ENCODE data around the gene CD200R1L.
"Not testable (repeated sequence)": the region's sequence is repeated elsewhere in the genome, so short reads cannot be mapped to it uniquely, and the experiment has no call there.

Gene CD200R1L

DNA sequence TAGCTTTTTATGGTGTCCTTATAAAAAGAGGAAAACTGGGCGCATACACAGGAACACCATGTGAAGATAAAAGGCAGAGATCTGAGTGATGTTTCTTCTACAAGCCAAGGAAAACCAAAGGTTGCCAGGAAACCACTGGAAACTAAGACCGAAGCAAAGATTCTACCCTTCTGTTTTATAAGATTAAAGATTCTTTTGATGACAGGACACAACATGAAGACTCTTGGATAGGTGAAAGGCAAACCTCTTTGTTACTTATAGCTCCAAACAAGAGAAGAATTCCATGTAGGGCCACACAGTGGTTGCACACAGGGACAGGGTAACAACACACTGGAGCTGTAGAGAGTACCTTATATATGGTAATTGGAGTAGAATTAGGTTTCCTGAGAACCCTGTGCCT, at the start of gene CD200R1L:
Gene CD200R1L (minus strand): TSS at position 101 of the 400 bp plus-strand sequence. CDS start 17,497 bp downstream, outside the sequence.
- DNase-seq (ENCODE audit: low read depth in 1 of 2, low spot score in 1 of 2): no peak

DNA sequence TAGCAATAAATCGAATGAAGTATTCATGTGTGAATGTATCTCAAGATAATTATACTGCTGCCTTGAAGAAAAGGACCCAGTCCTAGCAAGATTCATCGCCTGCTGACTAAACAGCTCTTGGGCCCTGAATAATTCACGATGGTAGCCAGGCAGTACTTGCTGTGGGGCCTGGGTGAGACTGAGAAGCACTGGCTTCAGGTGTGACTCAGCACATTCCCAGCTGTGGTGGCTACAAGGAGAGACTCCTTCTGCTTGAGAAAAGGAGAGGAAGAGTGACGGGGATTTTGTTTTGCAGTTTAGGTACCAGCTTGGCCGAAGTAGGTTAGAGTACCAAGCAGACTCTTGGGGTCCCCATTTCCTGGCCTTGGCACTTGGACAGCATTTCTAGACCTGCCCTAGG, 47.6 kb upstream of the CD200R1L start:
- DNase-seq (ENCODE audit: low read depth in 1 of 2, low spot score in 1 of 2): no peak

DNA sequence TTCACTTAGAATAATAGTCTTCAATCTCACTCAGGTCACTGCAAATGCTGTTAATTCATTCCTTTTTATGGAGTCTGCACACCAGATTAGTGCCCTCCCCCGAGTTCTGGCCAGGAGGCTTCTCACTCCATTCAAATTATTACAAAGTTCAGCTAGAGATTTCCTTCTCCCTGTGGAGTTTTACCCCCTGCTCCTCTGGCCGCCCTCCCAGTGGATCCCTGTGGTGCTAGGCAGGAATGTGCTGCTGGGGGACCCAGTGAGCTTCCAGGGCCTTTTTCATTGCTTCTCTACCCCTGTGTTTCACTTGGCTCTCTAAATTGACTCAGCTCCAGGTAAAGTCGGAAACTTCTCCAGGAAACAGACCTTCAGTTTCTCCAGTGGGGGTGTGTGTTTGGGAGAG, 42.7 kb upstream of the CD200R1L start:
- DNase-seq (ENCODE audit: low read depth in 1 of 2, low spot score in 1 of 2): no peak

DNA sequence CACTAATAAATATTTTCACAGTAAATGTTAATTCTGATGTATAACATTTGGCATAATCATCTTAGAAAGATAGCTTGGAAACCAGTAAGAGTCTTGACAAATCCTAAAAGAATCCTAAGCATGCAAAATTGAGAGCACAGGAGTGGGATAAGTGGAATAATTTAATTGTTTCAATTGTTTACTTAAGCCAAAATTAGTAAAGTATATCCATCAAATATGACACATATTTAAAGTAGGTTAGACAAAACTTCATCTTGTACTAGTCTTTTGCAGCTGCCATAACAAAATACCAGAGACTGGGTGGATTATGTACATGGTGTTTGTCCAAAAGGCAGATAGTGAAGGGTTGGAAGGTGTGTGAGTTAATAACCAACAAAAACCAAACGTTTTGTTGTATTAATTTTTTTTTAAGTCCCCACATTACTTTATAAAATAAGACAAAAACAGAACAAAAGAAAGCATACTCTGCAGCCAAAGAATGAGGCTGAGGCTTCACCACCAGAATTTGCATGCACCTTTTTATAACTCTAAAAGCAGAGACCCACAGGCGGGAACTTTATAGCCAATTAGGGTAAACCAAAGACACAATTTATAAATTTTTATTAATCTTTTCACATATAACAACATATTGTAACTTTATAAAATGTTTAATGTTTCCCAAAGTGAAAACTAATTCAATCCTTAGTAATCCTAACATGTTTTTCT, 41.9 kb upstream of the CD200R1L start:
- DNase-seq (ENCODE audit: low read depth in 1 of 2, low spot score in 1 of 2): no peak

DNA sequence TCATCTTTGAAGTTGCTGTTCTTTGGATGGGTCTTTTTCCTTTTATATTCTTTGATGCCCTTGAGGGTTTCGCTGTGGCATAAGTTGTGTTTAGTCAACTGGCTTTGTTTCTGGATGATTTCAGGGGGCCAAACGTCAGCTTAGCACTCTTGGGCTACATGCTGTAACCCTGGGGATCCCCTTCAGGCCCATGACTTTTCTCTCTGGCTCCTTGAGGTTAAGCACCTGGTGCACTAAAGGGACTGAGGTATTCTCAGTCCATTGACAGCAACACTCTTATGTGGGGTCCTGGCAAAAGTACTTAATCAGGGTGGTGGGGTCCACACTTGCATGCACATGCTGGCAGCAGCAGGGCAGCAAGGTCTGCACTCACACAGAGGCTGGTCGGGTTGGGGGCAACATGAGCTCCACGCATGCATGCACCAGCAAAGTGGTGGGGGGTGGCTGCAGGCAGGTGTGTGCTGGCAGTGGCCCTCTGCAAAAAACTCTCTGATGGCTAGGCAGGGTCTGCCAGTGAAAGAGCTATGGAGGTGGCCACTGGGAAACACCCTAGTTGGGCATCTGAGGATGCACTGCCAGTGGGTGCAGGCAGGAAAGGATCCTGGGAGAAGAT, 38.1 kb upstream of the CD200R1L start:
- no peak for DNase-seq (ENCODE audit: low read depth in 1 of 2, low spot score in 1 of 2)

- no peak for DNase-seq (ENCODE audit: low read depth in 1 of 2, low spot score in 1 of 2)
Observed at GRCh38 chr3:112881891-112882290, 35.2 kb upstream of the CD200R1L start.

- DNase-seq (ENCODE audit: low read depth in 1 of 2, low spot score in 1 of 2): no peak
Observed at GRCh38 chr3:112875561-112875960, 28.9 kb upstream of the CD200R1L start.

DNA sequence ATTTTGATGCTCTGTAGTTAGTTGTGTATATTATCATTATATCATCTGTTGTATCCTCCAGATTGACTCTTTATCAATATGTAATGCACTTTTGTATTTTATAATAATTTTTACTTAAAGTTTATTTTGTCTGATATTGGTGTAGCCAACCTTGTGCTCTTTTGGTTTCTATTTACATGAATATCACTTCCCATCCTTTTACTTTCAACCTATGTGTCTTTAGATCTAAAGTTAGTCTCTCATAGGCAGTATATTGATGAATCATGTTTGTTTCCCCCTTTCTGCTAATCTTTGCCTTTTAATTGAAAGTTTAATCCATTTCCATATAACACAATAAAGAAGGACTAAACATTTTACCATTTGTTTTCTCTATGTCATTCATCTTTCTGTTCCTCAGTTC, 28.1 kb upstream of the CD200R1L start:
- no peak for DNase-seq (ENCODE audit: low read depth in 1 of 2, low spot score in 1 of 2)

DNA sequence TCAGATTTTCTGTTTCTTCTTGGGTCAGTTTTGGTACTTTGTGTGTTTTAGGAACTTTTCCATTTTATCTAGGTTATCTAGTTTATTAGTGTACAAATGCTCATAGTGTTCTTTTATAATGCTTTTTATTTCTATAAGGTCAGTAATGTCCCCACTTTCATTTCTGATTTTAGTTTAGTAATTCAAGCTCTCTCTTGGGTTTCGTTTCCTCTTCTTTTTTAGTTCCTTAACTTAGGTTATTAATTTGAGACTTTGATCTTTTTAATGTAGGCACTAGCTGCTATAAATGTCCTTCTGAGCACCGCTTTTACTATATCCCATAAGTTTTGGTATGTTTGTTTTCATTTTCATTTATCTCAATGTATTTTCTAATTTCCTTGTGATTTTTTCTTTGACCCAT, 27.0 kb upstream of the CD200R1L start:
- no peak for DNase-seq (ENCODE audit: low read depth in 1 of 2, low spot score in 1 of 2)

DNA sequence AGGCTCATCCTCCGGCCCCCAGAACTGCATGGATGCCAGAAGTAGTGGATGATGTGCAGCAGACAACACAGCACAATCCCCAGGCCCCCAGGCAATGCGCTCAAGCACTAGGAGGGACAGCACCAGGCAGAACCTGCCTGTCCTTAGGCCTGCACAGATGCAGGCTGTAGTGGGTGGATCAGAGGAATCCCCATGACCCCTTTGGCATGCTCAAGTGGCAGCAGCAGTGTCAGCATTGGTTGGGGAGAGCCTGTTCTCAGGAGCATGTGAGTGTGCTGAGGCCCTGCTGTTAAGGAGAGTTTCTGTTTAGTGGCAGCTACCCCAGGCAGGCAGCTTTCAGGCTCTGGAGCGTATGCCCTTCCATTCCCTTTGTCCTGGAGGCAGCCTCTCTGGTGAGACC, 25.1 kb upstream of the CD200R1L start:
- no peak for DNase-seq (ENCODE audit: low read depth in 1 of 2, low spot score in 1 of 2)

- DNase-seq (ENCODE audit: low read depth in 1 of 2, low spot score in 1 of 2): no peak
Observed at GRCh38 chr3:112865757-112866156, 19.1 kb upstream of the CD200R1L start.

- no peak for DNase-seq (ENCODE audit: low read depth in 1 of 2, low spot score in 1 of 2)
Observed at GRCh38 chr3:112860898-112861297, 14.2 kb upstream of the CD200R1L start.

- DNase-seq (ENCODE audit: low read depth in 1 of 2, low spot score in 1 of 2): no peak
Observed at GRCh38 chr3:112858410-112859069, 11.9 kb upstream of the CD200R1L start.

- no peak for DNase-seq (ENCODE audit: low read depth in 1 of 2, low spot score in 1 of 2)
Observed at GRCh38 chr3:112857526-112857925, 10.9 kb upstream of the CD200R1L start.

GRCh38 chr3:112856537-112856936, 9.9 kb upstream of the CD200R1L start:
- DNase-seq (ENCODE audit: low read depth in 1 of 2, low spot score in 1 of 2): no peak

DNA sequence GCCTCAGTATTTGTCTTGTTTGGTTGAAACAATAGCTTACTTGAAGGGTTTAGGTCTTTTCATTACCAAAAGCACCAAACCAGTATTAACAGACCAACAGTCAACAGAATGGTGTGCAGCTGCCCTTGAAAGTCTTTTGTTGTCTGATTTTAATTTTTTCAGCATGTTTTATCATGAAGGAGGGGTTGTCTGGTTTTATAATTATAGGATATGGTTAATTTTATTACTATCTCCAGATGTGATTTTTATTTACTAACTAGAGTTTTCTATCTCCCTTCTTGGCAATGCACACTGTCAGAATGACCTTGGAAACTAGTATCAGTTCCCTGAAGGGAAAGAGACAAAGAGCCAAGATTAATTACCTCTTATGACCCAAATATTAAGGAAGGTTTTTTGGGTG, 9.2 kb upstream of the CD200R1L start:
- no peak for DNase-seq (ENCODE audit: low read depth in 1 of 2, low spot score in 1 of 2)

GRCh38 chr3:112855074-112855473, 8.4 kb upstream of the CD200R1L start:
- DNase-seq (ENCODE audit: low read depth in 1 of 2, low spot score in 1 of 2): not testable (repeated sequence)

- no peak for DNase-seq (ENCODE audit: low read depth in 1 of 2, low spot score in 1 of 2)
Observed at GRCh38 chr3:112848196-112848595, 1.5 kb upstream of the CD200R1L start.

DNA sequence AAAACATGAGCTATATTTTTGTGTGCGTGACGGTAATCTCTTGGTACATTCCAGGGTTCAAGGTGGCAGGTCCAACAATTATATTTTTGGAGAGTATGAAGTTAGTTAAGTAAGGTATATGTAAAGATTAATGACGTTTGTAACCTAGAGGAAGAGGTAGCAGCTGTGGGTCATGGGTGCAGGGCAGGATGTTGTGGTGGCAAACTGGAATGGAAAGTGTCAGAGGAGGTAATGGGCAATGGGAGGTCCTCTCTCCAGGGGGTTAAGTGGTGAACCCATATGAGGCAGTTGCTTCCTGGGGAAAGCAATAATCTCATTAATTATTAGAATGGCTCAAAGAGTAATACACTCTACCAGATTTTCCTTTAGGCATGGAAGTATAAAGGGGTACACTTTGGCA, 1.0 kb upstream of the CD200R1L start:
- DNase-seq (ENCODE audit: low read depth in 1 of 2, low spot score in 1 of 2): no peak

- DNase-seq (ENCODE audit: low read depth in 1 of 2, low spot score in 1 of 2): no peak
Observed at GRCh38 chr3:112845772-112846171, 892 bp downstream of the CD200R1L start.

DNA sequence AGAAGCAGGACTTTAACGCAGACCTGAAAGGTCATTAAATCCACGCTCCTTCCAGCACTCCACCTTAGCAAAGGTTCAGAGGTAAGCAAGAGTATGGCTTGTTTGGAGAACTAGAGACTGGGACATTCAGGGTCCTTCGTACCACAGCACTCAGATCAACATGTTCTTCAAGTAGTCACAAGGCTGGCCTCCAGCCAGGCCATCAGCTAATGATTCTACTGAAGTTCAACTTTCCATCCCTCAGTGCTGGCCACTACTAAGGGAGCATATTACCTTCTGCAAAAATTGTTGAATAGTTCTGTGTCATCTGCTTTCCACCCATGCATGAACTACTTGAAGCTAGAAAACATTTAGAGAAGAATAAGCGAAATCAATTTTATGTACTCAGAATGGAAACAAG, 17.6 kb downstream of the CD200R1L start:
- DNase-seq (ENCODE audit: low read depth in 1 of 2, low spot score in 1 of 2): no peak
